GM21423 (cell line): ENCODE measurements around the gene KCNQ4.

ENCODE experiments used
- ATAC-seq: cut with Tn5 transposase; IDR thresholded peaks from one replicate; pipeline ENCODE4 v1.9.1; 2021; ENCODE audit warnings: mild to moderate bottlenecking, moderate library complexity; ENCODE audit not compliant: unreplicated experiment

KCNQ4 gene

GRCh38 chr1:40783001-40783905 lies at the start of gene KCNQ4:
Gene KCNQ4, plus strand, starts transcription at chr1:40783787. Its CDS starts 307 bp downstream, at chr1:40784094.
- ATAC-seq = no peak

- ATAC-seq = no peak
Measured at GRCh38 chr1:40734882-40735628, 48.5 kb upstream of the KCNQ4 start.

- ATAC-seq = no peak
Measured at GRCh38 chr1:40736085-40736531, 47.5 kb upstream of the KCNQ4 start.

- ATAC-seq = no peak
Measured at GRCh38 chr1:40738831-40739230, 44.8 kb upstream of the KCNQ4 start.

- ATAC-seq = no peak
Measured at GRCh38 chr1:40739455-40740008, 44.1 kb upstream of the KCNQ4 start.

- ATAC-seq = no peak
Measured at GRCh38 chr1:40740039-40740996, 43.3 kb upstream of the KCNQ4 start.

- ATAC-seq = no peak
Measured at GRCh38 chr1:40740997-40741736, 42.4 kb upstream of the KCNQ4 start.

- no peak for ATAC-seq
Measured at GRCh38 chr1:40742363-40743061, 41.1 kb upstream of the KCNQ4 start.

GRCh38 chr1:40743452-40743851 lies 40.1 kb upstream of the KCNQ4 start:
- ATAC-seq = no peak

- no peak for ATAC-seq
Measured at GRCh38 chr1:40743860-40744259, 39.7 kb upstream of the KCNQ4 start.

GRCh38 chr1:40745176-40745575 lies 38.4 kb upstream of the KCNQ4 start:
- ATAC-seq = no peak

- no peak for ATAC-seq
Measured at GRCh38 chr1:40746344-40747090, 37.1 kb upstream of the KCNQ4 start.

- ATAC-seq = no peak
Measured at GRCh38 chr1:40748841-40749718, 34.5 kb upstream of the KCNQ4 start.

GRCh38 chr1:40749817-40750216 lies 33.8 kb upstream of the KCNQ4 start:
- ATAC-seq = no peak

- ATAC-seq = no peak
Measured at GRCh38 chr1:40750451-40750908, 33.1 kb upstream of the KCNQ4 start.

- ATAC-seq = no peak
Measured at GRCh38 chr1:40751802-40752201, 31.8 kb upstream of the KCNQ4 start.

GRCh38 chr1:40753142-40753882 lies 30.3 kb upstream of the KCNQ4 start:
- ATAC-seq = no peak
